Fibroblast of mammary gland (primary cell): Measurements from ENCODE around the gene MESP1.
A peak's percentile ranks its signal among the peaks of the same experiment; 100 is the strongest.

Experiments
- DNase-seq: peaks from one replicate; pipeline ENCODE4 v3.0.0-alpha.2; 2010; ENCODE audit warnings: low read depth
- H3K4me3 ChIP-seq: 2 replicates; pipeline ENCODE4 v1.5.1; 2011; ENCODE audit warnings: low read depth, mild to moderate bottlenecking, low read length, moderate library complexity; ENCODE audit not compliant: control insufficient read depth
- CTCF ChIP-seq: conservative IDR thresholded peaks from 2 replicates; pipeline ENCODE4 v1.5.1; 2011; ENCODE audit warnings: low read depth, low read length, inconsistent platforms; ENCODE audit not compliant: control insufficient read depth, insufficient read depth

Gene MESP1

GRCh38 chr15:89775815-89776214 lies 24.8 kb upstream of the MESP1 start:
- no peak for DNase-seq
- no peak overlapping the region for H3K4me3 ChIP-seq
- no peak for TF ChIP-seq CTCF

GRCh38 chr15:89774492-89774891 lies 23.4 kb upstream of the MESP1 start:
- TF ChIP-seq CTCF: no peak
- no peak overlapping the region for H3K4me3 ChIP-seq

GRCh38 chr15:89772932-89773583 lies 22.0 kb upstream of the MESP1 start:
- DNase-seq: no peak
- TF ChIP-seq CTCF: peak; percentile 23
- H3K4me3 ChIP-seq: no peak overlapping the region

More at GRCh38 chr15:89774492-89774891, 23.4 kb upstream of the MESP1 start:
- DNase-seq: no peak

- no peak overlapping the region for H3K4me3 ChIP-seq
- no peak for TF ChIP-seq CTCF
- DNase-seq: peak; percentile 43
These were observed 19.0 kb upstream of the MESP1 start for GRCh38 chr15:89770041-89770440.

- TF ChIP-seq CTCF: no peak
- H3K4me3 ChIP-seq: no peak overlapping the region
- DNase-seq: no peak
These were observed 18.3 kb upstream of the MESP1 start for GRCh38 chr15:89769366-89769765.

GRCh38 chr15:89768071-89768500 lies 17.0 kb upstream of the MESP1 start:
- H3K4me3 ChIP-seq: no peak overlapping the region
- peak; percentile 87 for DNase-seq
- TF ChIP-seq CTCF: no peak
